ENCODE measurements around the gene NEURL1B.

NEURL1B gene

DNA sequence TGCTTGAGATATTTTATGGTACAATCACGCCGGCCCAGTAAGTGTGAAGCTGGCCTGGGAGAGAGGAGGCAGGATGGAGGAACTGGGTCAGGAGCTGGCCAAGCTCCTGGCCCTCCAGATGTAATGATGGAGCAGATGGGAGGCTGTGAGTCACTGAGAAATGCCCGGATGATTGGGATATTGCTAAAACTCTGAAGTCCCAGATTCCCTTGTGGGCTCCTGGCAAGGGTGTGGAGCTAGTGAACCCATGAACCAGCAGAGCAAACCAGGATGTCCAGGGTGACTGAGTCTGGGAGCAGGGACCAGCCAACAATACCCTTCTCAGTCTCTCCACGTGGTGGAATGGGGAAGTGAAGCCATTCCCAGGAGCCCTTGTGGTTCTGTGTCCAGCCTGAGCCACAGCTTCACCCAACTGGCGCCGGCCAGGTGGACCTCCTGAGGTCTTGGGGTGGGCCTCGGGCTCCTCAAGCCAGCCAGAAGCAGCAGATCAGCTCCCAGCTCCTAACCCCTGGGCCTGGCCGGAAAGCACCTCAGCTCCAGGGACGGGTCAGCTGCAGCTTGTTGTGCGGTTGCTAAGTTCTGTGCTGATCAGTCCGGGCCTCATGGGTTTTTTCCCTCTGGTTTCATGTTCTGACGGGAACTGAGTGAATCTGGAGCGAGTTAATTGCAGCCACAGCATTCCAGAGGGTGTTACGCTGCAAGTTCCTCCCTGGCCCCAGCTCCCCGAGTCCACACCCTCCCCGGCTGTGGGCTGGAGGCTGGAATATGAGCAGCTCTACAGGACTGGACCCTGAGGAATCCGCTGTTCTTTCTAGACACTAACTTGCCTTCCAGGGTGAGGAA is 92.3 kb downstream of the NEURL1B start:
- no peak overlapping the region for H3K4me3 ChIP-seq (ENCODE audit: low read depth, low read length)
- TF ChIP-seq, protein P1, sequence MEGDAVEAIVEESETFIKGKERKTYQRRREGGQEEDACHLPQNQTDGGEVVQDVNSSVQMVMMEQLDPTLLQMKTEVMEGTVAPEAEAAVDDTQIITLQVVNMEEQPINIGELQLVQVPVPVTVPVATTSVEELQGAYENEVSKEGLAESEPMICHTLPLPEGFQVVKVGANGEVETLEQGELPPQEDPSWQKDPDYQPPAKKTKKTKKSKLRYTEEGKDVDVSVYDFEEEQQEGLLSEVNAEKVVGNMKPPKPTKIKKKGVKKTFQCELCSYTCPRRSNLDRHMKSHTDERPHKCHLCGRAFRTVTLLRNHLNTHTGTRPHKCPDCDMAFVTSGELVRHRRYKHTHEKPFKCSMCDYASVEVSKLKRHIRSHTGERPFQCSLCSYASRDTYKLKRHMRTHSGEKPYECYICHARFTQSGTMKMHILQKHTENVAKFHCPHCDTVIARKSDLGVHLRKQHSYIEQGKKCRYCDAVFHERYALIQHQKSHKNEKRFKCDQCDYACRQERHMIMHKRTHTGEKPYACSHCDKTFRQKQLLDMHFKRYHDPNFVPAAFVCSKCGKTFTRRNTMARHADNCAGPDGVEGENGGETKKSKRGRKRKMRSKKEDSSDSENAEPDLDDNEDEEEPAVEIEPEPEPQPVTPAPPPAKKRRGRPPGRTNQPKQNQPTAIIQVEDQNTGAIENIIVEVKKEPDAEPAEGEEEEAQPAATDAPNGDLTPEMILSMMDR (IDR thresholded peaks at IDR 0.05; ENCODE audit: low read depth, low read length) = no peak
- no peak for TF ChIP-seq MYC (IDR thresholded peaks at IDR 0.05; ENCODE audit: low read depth, low read length)
- no peak for TF ChIP-seq POLR2A (IDR thresholded peaks at IDR 0.05; ENCODE audit: extremely low read depth, insufficient read length)
- TF ChIP-seq, protein P2, sequence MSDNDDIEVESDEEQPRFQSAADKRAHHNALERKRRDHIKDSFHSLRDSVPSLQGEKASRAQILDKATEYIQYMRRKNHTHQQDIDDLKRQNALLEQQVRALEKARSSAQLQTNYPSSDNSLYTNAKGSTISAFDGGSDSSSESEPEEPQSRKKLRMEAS (IDR thresholded peaks at IDR 0.05; ENCODE audit: low read depth, low read length) = no peak
- DNase-seq (ENCODE audit: low read depth) = no peak

DNA sequence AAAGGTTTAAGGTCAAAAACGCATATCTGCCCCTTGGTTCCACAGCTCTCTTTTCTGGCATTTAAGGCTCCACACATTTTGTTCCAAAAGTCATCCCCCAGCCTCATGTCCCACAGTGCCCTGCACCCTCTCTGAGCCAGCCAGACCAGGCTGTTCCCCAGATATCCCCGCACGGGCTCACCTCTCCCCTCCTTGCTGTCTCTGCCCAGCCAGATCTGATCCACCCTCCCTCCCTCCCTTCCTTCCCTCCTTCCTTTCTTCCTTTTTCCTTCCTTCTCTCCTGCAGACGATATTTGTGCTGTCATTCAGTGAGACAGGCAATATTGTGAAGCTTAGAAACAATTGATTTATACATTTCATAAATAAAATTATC is 92.9 kb downstream of the NEURL1B start:
- no peak for DNase-seq (ENCODE audit: low read depth)
- H3K4me3 ChIP-seq (ENCODE audit: low read depth, low read length) = no peak overlapping the region
- TF ChIP-seq, protein P2 (IDR thresholded peaks at IDR 0.05; ENCODE audit: low read depth, low read length) = no peak
- TF ChIP-seq MYC (IDR thresholded peaks at IDR 0.05; ENCODE audit: low read depth, low read length) (no peak), POLR2A (IDR thresholded peaks at IDR 0.05; ENCODE audit: extremely low read depth, insufficient read length) (no peak)
- TF ChIP-seq, protein P1 (IDR thresholded peaks at IDR 0.05; ENCODE audit: low read depth, low read length) = no peak

DNA sequence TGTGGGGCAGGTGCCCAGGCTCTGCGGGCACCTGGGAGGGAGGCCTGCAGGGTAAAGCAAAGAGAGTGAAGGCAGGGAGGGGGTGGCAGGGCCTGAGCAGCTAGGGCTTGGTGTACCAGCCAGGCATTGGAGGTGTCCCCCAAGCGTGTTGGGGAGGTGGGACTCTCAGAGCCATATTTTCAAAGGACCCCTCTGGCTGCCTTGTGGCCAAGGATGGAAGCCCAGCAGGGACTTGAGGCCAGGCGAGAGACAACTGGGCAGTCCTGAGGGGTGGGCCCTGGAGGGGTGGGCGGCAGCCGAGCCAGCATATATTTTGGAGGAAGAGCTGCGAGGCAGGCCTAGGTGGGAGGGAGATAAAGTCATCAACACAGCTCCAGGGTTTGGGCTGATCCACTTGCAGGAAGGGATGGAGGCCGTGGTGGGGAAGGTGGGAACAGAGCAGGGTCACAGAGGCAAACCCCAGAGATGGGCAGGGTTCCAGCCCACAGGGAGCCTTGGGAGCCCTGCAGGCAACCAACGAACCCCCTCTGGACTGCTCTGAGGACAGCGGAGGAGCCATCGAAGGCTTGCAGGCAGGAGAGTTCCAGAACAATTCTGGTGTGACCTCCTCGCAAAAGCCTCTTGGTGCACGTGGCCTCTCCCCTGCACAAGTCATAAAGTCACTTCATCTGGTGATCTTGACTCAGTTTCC is 94.2 kb downstream of the NEURL1B start:
- no peak for DNase-seq (ENCODE audit: low read depth)
- TF ChIP-seq POLR2A (IDR thresholded peaks at IDR 0.05; ENCODE audit: extremely low read depth, insufficient read length) (no peak), MYC (IDR thresholded peaks at IDR 0.05; ENCODE audit: low read depth, low read length) (no peak)
- TF ChIP-seq, protein P2 (IDR thresholded peaks at IDR 0.05; ENCODE audit: low read depth, low read length) = no peak
- TF ChIP-seq, protein P1 (IDR thresholded peaks at IDR 0.05; ENCODE audit: low read depth, low read length) = no peak
- no peak overlapping the region for H3K4me3 ChIP-seq (ENCODE audit: low read depth, low read length)

DNA sequence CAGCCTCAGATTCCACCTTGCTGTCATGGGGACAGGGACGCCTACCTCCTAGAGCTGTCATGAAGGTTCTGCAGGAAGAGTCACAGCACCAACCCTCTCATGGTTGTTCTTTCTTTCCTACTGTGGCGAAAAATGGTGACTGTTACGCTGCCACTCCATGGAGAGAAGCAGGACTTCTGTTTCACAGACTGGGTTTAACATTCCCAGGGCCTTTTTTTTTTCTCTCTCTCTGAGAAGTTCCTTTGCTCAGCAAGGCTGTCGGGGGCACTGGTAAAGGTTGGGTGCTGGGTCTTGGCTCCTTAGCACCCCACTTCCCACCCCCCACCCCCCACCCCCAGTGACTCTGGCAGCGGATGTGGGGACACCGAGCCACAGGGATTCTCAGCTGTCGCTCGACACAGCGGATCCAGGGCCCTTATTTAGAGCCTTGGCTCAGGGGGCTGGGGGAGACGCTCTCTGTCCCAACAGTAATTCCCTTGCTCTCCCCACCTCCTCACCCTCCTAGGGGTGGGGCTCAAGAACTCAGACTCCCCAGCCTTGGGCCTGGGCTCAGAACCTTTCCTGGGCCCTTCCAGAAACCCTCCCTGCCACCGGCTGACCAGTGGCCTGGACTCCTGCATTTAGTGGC is 95.6 kb downstream of the NEURL1B start:
- no peak overlapping the region for H3K4me3 ChIP-seq (ENCODE audit: low read depth, low read length)
- TF ChIP-seq POLR2A (IDR thresholded peaks at IDR 0.05; ENCODE audit: extremely low read depth, insufficient read length) = no peak
- TF ChIP-seq MYC (IDR thresholded peaks at IDR 0.05; ENCODE audit: low read depth, low read length) = no peak
- TF ChIP-seq, protein P2 (IDR thresholded peaks at IDR 0.05; ENCODE audit: low read depth, low read length) = no peak
- TF ChIP-seq, protein P1 (IDR thresholded peaks at IDR 0.05; ENCODE audit: low read depth, low read length) = no peak
- DNase-seq (ENCODE audit: low read depth) = no peak

DNA sequence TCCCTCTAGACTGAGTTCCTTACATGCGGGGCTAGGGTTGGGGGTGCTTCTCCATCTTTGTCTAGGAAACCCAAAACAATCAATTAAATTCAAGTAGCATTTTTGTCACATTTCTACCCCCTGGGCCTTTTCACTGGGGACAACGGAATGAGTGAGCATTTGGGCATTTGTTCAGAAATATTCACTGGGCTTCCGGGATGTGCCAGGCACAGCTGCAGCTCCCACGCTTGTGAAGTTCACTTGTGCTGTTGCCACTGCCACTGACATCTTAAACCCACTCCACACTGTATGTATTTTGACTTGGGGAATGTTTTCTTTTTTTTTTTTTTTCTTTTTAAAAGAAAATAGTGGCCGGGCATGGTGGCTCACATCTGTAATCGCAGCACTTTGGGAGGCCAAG is 98.3 kb downstream of the NEURL1B start:
- TF ChIP-seq MYC (IDR thresholded peaks at IDR 0.05; ENCODE audit: low read depth, low read length) = no peak
- TF ChIP-seq, protein P1 (IDR thresholded peaks at IDR 0.05; ENCODE audit: low read depth, low read length) = no peak
- no peak for TF ChIP-seq POLR2A (IDR thresholded peaks at IDR 0.05; ENCODE audit: extremely low read depth, insufficient read length)
- TF ChIP-seq, protein P2 (IDR thresholded peaks at IDR 0.05; ENCODE audit: low read depth, low read length) = no peak
- no peak overlapping the region for H3K4me3 ChIP-seq (ENCODE audit: low read depth, low read length)
- DNase-seq (ENCODE audit: low read depth) = no peak
